ENCODE data around the gene HOXA1.
A peak's percentile ranks its signal among the peaks of the same experiment; 100 is the strongest.

HOXA1 gene

GRCh38 chr7:27073076-27073475 lies 22.7 kb downstream of the HOXA1 start:
- DNase-seq (ENCODE audit: low read depth): peak; percentile 30
- TF ChIP-seq POLR2A (IDR thresholded peaks at IDR 0.05; ENCODE audit: extremely low read depth, insufficient read length): no peak
- TF ChIP-seq CTCF (IDR thresholded peaks at IDR 0.05; ENCODE audit: low read depth, low read length): no peak
- no peak for TF ChIP-seq MYC (IDR thresholded peaks at IDR 0.05; ENCODE audit: low read depth, low read length)
- no peak for TF ChIP-seq MAX (IDR thresholded peaks at IDR 0.05; ENCODE audit: low read depth, low read length)

GRCh38 chr7:27071622-27072390 lies 24.0 kb downstream of the HOXA1 start:
- DNase-seq (ENCODE audit: low read depth): peak; percentile 96
- H3K4me3 ChIP-seq (ENCODE audit: low read depth, low read length): no peak overlapping the region
- TF ChIP-seq MAX (IDR thresholded peaks at IDR 0.05; ENCODE audit: low read depth, low read length): no peak
- no peak for TF ChIP-seq CTCF (IDR thresholded peaks at IDR 0.05; ENCODE audit: low read depth, low read length)
- TF ChIP-seq MYC (IDR thresholded peaks at IDR 0.05; ENCODE audit: low read depth, low read length): peak; percentile 32; the same call in 1 of the 2 replicates
- TF ChIP-seq POLR2A (IDR thresholded peaks at IDR 0.05; ENCODE audit: extremely low read depth, insufficient read length): no peak

More at GRCh38 chr7:27073076-27073475, 22.7 kb downstream of the HOXA1 start:
- H3K4me3 ChIP-seq (ENCODE audit: low read depth, low read length): no peak overlapping the region

- TF ChIP-seq CTCF (IDR thresholded peaks at IDR 0.05; ENCODE audit: low read depth, low read length) (no peak), MAX (IDR thresholded peaks at IDR 0.05; ENCODE audit: low read depth, low read length) (no peak), MYC (IDR thresholded peaks at IDR 0.05; ENCODE audit: low read depth, low read length) (no peak), POLR2A (IDR thresholded peaks at IDR 0.05; ENCODE audit: extremely low read depth, insufficient read length) (no peak)
- no peak for DNase-seq (ENCODE audit: low read depth)
- no peak overlapping the region for H3K4me3 ChIP-seq (ENCODE audit: low read depth, low read length)
Observed at GRCh38 chr7:27068259-27068658, 27.5 kb downstream of the HOXA1 start.

- DNase-seq (ENCODE audit: low read depth): no peak
- TF ChIP-seq CTCF (IDR thresholded peaks at IDR 0.05; ENCODE audit: low read depth, low read length) (no peak), MYC (IDR thresholded peaks at IDR 0.05; ENCODE audit: low read depth, low read length) (no peak), MAX (IDR thresholded peaks at IDR 0.05; ENCODE audit: low read depth, low read length) (no peak), POLR2A (IDR thresholded peaks at IDR 0.05; ENCODE audit: extremely low read depth, insufficient read length) (no peak)
- no peak overlapping the region for H3K4me3 ChIP-seq (ENCODE audit: low read depth, low read length)
Observed at GRCh38 chr7:27066148-27066547, 29.7 kb downstream of the HOXA1 start.

- TF ChIP-seq MAX (IDR thresholded peaks at IDR 0.05; ENCODE audit: low read depth, low read length): no peak
- no peak for TF ChIP-seq CTCF (IDR thresholded peaks at IDR 0.05; ENCODE audit: low read depth, low read length)
- no peak for DNase-seq (ENCODE audit: low read depth)
- H3K4me3 ChIP-seq (ENCODE audit: low read depth, low read length): no peak overlapping the region
Observed at GRCh38 chr7:27065709-27066108, 30.1 kb downstream of the HOXA1 start.
